ENCODE measurements around the gene TOMM20L. TPM values are rescaled to one million over a fixed set of nuclear protein-coding genes. Genes with fewer than 3 reads are reported as not detected.
"Not testable (repeated sequence)": the region's sequence is repeated elsewhere in the genome, so short reads cannot be mapped to it uniquely, and the experiment has no call there.

Gene TOMM20L
- total RNA-seq = not detected
- not detected for polyA plus RNA-seq
- long read RNA-seq, donor 1 = 0 reads
- long read RNA-seq, donor 2 = 0 reads
- long read RNA-seq, donor 3 = 0 reads
- long read RNA-seq, donor 4 = 0 reads
- long read RNA-seq, donor 5 = 0 reads
- long read RNA-seq, donor 6 = 0 reads
- long read RNA-seq, donor 7 = 0 reads
- long read RNA-seq, donor 8 = 0 reads
- long read RNA-seq, donor 9 = 0 reads
- long read RNA-seq, donor 10 = 0 reads

GRCh38 chr14:58395812-58396788, at the start of gene TOMM20L:
Gene TOMM20L (plus strand): TSS chr14:58395930. CDS start chr14:58395958, 28 bp downstream.
- Histone ChIP-seq H3K4me3 (ENCODE audit: low read length in 2 of 2) (peak within 1 kb of the TSS; percentile 41 to 67), H3K36me3 (ENCODE audit: control insufficient read depth in 2 of 2, insufficient read depth in 2 of 2, low read length in 1 of 2) (no peaks in the 10 kb centered on the region), H3K27me3 (ENCODE audit: control insufficient read depth in 2 of 2, insufficient read depth in 1 of 2, low read length in 1 of 2) (peaks cover 0 to 4% of the 10 kb centered on the region in 2 donors), H3K27ac (ENCODE audit: low read depth in 1 of 2, low read length in 1 of 2) (no peak within 1 kb of the TSS), H3K4me1 (ENCODE audit: control insufficient read depth in 2 of 2, insufficient read depth in 2 of 2, low read length in 2 of 2) (peaks cover 7 to 10% of the 10 kb centered on the region in 2 donors), H3K9me3 (ENCODE audit: control insufficient read depth in 2 of 2, insufficient read depth in 1 of 2, low read length in 1 of 2) (no peaks in the 10 kb centered on the region)
- WGBS = 9% methylated on average over 86 of the region's 86 CpGs
- peak; percentile 5 to 83 (median 64) for DNase-seq (ENCODE audit: low read depth in 6 of 9, low spot score in 9 of 9)

- Histone ChIP-seq H3K4me1 (ENCODE audit: control insufficient read depth in 2 of 2, insufficient read depth in 2 of 2, low read length in 2 of 2) (no peaks in the 10 kb centered on the region), H3K36me3 (ENCODE audit: control insufficient read depth in 2 of 2, insufficient read depth in 2 of 2, low read length in 1 of 2) (peaks cover 30 to 47% of the 10 kb centered on the region in 2 donors), H3K9me3 (ENCODE audit: control insufficient read depth in 2 of 2, insufficient read depth in 1 of 2, low read length in 1 of 2) (no peaks in the 10 kb centered on the region), H3K27ac (ENCODE audit: low read depth in 1 of 2, low read length in 1 of 2) (no peak overlapping the region), H3K4me3 (ENCODE audit: low read length in 2 of 2) (no peak overlapping the region), H3K27me3 (ENCODE audit: control insufficient read depth in 2 of 2, insufficient read depth in 1 of 2, low read length in 1 of 2) (no peaks in the 10 kb centered on the region)
- WGBS = 56% methylated on average over 4 of the region's 4 CpGs
- peak in 1 of 9 donors; percentile 16 for DNase-seq (ENCODE audit: low read depth in 6 of 9, low spot score in 9 of 9)
These were observed 42.0 kb upstream of the TOMM20L start for GRCh38 chr14:58353516-58354299.

GRCh38 chr14:58354808-58355207, 40.9 kb upstream of the TOMM20L start:
- no peak for DNase-seq (ENCODE audit: low read depth in 6 of 9, low spot score in 9 of 9)
- H3K4me1 ChIP-seq (ENCODE audit: control insufficient read depth in 2 of 2, insufficient read depth in 2 of 2, low read length in 2 of 2) = no peaks in the 10 kb centered on the region
- H3K27me3 ChIP-seq (ENCODE audit: control insufficient read depth in 2 of 2, insufficient read depth in 1 of 2, low read length in 1 of 2) = no peaks in the 10 kb centered on the region
- no peak overlapping the region for H3K4me3 ChIP-seq (ENCODE audit: low read length in 2 of 2)
- no peak overlapping the region for H3K27ac ChIP-seq (ENCODE audit: low read depth in 1 of 2, low read length in 1 of 2)
- whole genome bisulfite sequencing = 73% methylated on average over 2 of the region's 2 CpGs
- no peaks in the 10 kb centered on the region for H3K9me3 ChIP-seq (ENCODE audit: control insufficient read depth in 2 of 2, insufficient read depth in 1 of 2, low read length in 1 of 2)
- H3K36me3 ChIP-seq (ENCODE audit: control insufficient read depth in 2 of 2, insufficient read depth in 2 of 2, low read length in 1 of 2) = peaks cover 28 to 50% of the 10 kb centered on the region in 2 donors

GRCh38 chr14:58356268-58356667, 39.5 kb upstream of the TOMM20L start:
- Histone ChIP-seq H3K9me3 (ENCODE audit: control insufficient read depth in 2 of 2, insufficient read depth in 1 of 2, low read length in 1 of 2) (no peaks in the 10 kb centered on the region), H3K4me3 (ENCODE audit: low read length in 2 of 2) (no peak overlapping the region), H3K36me3 (ENCODE audit: control insufficient read depth in 2 of 2, insufficient read depth in 2 of 2, low read length in 1 of 2) (peaks cover 35 to 55% of the 10 kb centered on the region in 2 donors), H3K27me3 (ENCODE audit: control insufficient read depth in 2 of 2, insufficient read depth in 1 of 2, low read length in 1 of 2) (no peaks in the 10 kb centered on the region), H3K4me1 (ENCODE audit: control insufficient read depth in 2 of 2, insufficient read depth in 2 of 2, low read length in 2 of 2) (no peaks in the 10 kb centered on the region), H3K27ac (ENCODE audit: low read depth in 1 of 2, low read length in 1 of 2) (no peak overlapping the region)
- no peak for DNase-seq (ENCODE audit: low read depth in 6 of 9, low spot score in 9 of 9)
- WGBS = 98% methylated on average over 1 of the region's 1 CpG

GRCh38 chr14:58362272-58362671, 33.5 kb upstream of the TOMM20L start:
- H3K36me3 ChIP-seq (ENCODE audit: control insufficient read depth in 2 of 2, insufficient read depth in 2 of 2, low read length in 1 of 2) = peaks cover 33 to 47% of the 10 kb centered on the region in 2 donors

GRCh38 chr14:58362798-58363412, 32.8 kb upstream of the TOMM20L start:
- Histone ChIP-seq H3K4me3 (ENCODE audit: low read length in 2 of 2) (no peak overlapping the region), H3K36me3 (ENCODE audit: control insufficient read depth in 2 of 2, insufficient read depth in 2 of 2, low read length in 1 of 2) (peaks cover 38 to 50% of the 10 kb centered on the region in 2 donors), H3K27me3 (ENCODE audit: control insufficient read depth in 2 of 2, insufficient read depth in 1 of 2, low read length in 1 of 2) (no peaks in the 10 kb centered on the region), H3K9me3 (ENCODE audit: control insufficient read depth in 2 of 2, insufficient read depth in 1 of 2, low read length in 1 of 2) (no peaks in the 10 kb centered on the region), H3K27ac (ENCODE audit: low read depth in 1 of 2, low read length in 1 of 2) (no peak overlapping the region), H3K4me1 (ENCODE audit: control insufficient read depth in 2 of 2, insufficient read depth in 2 of 2, low read length in 2 of 2) (no peaks in the 10 kb centered on the region)
- DNase-seq (ENCODE audit: low read depth in 6 of 9, low spot score in 9 of 9) = peak in 8 of 9 donors; percentile 7 to 62 (median 28)
- 98% methylated on average over 3 of the region's 3 CpGs for WGBS

More at GRCh38 chr14:58362272-58362671, 33.5 kb upstream of the TOMM20L start:
- 97% methylated on average over 1 of the region's 1 CpG for WGBS
- H3K4me1 ChIP-seq (ENCODE audit: control insufficient read depth in 2 of 2, insufficient read depth in 2 of 2, low read length in 2 of 2); H3K9me3 ChIP-seq (ENCODE audit: control insufficient read depth in 2 of 2, insufficient read depth in 1 of 2, low read length in 1 of 2); H3K27ac ChIP-seq (ENCODE audit: low read depth in 1 of 2, low read length in 1 of 2); H3K27me3 ChIP-seq (ENCODE audit: control insufficient read depth in 2 of 2, insufficient read depth in 1 of 2, low read length in 1 of 2); DNase-seq (ENCODE audit: low read depth in 6 of 9, low spot score in 9 of 9); H3K4me3 ChIP-seq (ENCODE audit: low read length in 2 of 2): not testable (repeated sequence)

- H3K36me3 ChIP-seq (ENCODE audit: control insufficient read depth in 2 of 2, insufficient read depth in 2 of 2, low read length in 1 of 2) = peaks cover 38 to 51% of the 10 kb centered on the region in 2 donors
These were observed 31.4 kb upstream of the TOMM20L start for GRCh38 chr14:58364316-58364715.

GRCh38 chr14:58367296-58367695, 28.4 kb upstream of the TOMM20L start:
- no peaks in the 10 kb centered on the region for H3K9me3 ChIP-seq (ENCODE audit: control insufficient read depth in 2 of 2, insufficient read depth in 1 of 2, low read length in 1 of 2)
- no peaks in the 10 kb centered on the region for H3K27me3 ChIP-seq (ENCODE audit: control insufficient read depth in 2 of 2, insufficient read depth in 1 of 2, low read length in 1 of 2)
- WGBS = 96% methylated on average over 3 of the region's 3 CpGs
- H3K36me3 ChIP-seq (ENCODE audit: control insufficient read depth in 2 of 2, insufficient read depth in 2 of 2, low read length in 1 of 2) = peaks cover 26 to 46% of the 10 kb centered on the region in 2 donors
- no peaks in the 10 kb centered on the region for H3K4me1 ChIP-seq (ENCODE audit: control insufficient read depth in 2 of 2, insufficient read depth in 2 of 2, low read length in 2 of 2)
- no peak overlapping the region for H3K4me3 ChIP-seq (ENCODE audit: low read length in 2 of 2)
- H3K27ac ChIP-seq (ENCODE audit: low read depth in 1 of 2, low read length in 1 of 2) = no peak overlapping the region
- no peak for DNase-seq (ENCODE audit: low read depth in 6 of 9, low spot score in 9 of 9)

More at GRCh38 chr14:58364316-58364715, 31.4 kb upstream of the TOMM20L start:
- Histone ChIP-seq H3K4me3 (ENCODE audit: low read length in 2 of 2) (no peak overlapping the region), H3K27me3 (ENCODE audit: control insufficient read depth in 2 of 2, insufficient read depth in 1 of 2, low read length in 1 of 2) (no peaks in the 10 kb centered on the region), H3K9me3 (ENCODE audit: control insufficient read depth in 2 of 2, insufficient read depth in 1 of 2, low read length in 1 of 2) (no peaks in the 10 kb centered on the region), H3K4me1 (ENCODE audit: control insufficient read depth in 2 of 2, insufficient read depth in 2 of 2, low read length in 2 of 2) (no peaks in the 10 kb centered on the region), H3K27ac (ENCODE audit: low read depth in 1 of 2, low read length in 1 of 2) (no peak overlapping the region)
- 95% methylated on average over 4 of the region's 4 CpGs for WGBS
- no peak for DNase-seq (ENCODE audit: low read depth in 6 of 9, low spot score in 9 of 9)

Data from thymus (tissue), 14 donors.